Measurements from ENCODE around the gene KRT17. TPM values are rescaled to one million over a fixed set of nuclear protein-coding genes. Genes with fewer than 3 reads are reported as not detected.

Gene KRT17
- total and polyA plus RNA-seq, 10 of the 15 experiments (the other 5 are each of a cell fraction or from before 2014, with no cell fraction given) = 0.47 to 30.0 (median 2.5) TPM

DNA sequence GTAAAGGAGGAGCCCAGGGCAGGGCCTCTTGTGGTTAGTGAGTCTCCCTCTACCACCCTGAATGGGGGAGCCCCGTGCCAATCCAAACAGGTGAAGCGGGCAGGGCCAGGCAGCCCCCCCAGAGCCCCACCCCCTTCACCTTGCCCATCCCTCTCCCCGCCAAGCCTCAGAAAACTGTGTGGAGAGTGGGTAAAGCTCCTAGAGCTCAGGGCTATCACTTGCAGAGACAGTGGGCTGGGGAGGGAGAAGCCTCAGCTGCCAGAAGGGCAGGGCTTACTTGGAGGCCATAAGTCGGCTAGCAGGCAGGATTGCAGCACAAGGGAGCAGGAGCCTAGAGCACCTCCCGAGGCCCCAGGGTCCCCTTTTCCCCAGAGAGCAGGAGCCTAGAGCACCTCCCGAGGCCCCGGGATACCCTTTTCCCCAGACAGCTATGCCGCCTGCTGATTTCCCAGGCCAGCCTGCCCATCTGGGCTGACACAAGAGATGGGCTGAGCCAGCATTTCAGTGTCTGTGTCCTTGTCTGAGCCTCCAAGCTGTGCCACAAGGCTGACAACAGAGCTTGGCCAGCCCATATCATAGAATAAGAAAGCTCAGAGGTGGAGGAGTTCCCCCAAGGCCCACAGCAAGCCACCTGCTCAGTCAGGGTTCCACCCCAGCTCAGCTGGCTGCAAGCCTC is 30.9 kb downstream of the KRT17 start:
- H4K20me1 ChIP-seq (ENCODE audit: control insufficient read depth, insufficient read depth) = no peaks in the 10 kb centered on the region
- intact Hi-C loops (cut with micrococcal nuclease; ENCODE audit: unreplicated experiment) (loop anchor here (5.0 kb wide), 1 partner anchor 69 kb away; no protein-coding TSS in a partner anchor), in situ Hi-C loops (cut with MboI) (no loop called here)
- no peak overlapping the region for H3K9ac ChIP-seq (ENCODE audit: control insufficient read depth, insufficient read depth, low read length)
- FAIRE-seq (no peak), ATAC-seq (peak; percentile 36; the same call in 2 of the 3 replicates), DNase-seq (ENCODE audit: low read depth, low spot score) (no peak)
- RAD21 ChIA-PET (ENCODE audit: unreplicated experiment) = interaction anchor here (0.9 to 1.1 kb wide), 2 partner anchors 53 to 55 kb away, joined by 3 to 5 read pairs; no protein-coding TSS in a partner anchor
- no peak overlapping the region for H3K4me2 ChIP-seq (ENCODE audit: control insufficient read depth, insufficient read depth)
- no peaks in the 10 kb centered on the region for H3K79me2 ChIP-seq (ENCODE audit: control insufficient read depth, insufficient read depth, low read length)
- no peak overlapping the region for H2AFZ ChIP-seq (ENCODE audit: control insufficient read depth, low read depth, low read length)
- H3K4me3 ChIP-seq = no peak overlapping the region
- 0% methylated on average over 8 of the region's 8 CpGs for WGBS (ENCODE audit: insufficient coverage, insufficient replicate concordance, low lambda C conversion rate, missing lambda C conversion rate)
- no TSS peak for BruUV-seq (replicated peaks)
- no peak overlapping the region for H3K27ac ChIP-seq (ENCODE audit: control insufficient read depth, insufficient read depth)
- no peak for TF ChIP-seq CHD1 (IDR thresholded peaks at IDR 0.05; ENCODE audit: low read depth, low read length)
- no peaks in the 10 kb centered on the region for H3K36me3 ChIP-seq (ENCODE audit: control insufficient read depth in 2 of 2, insufficient read depth in 2 of 2, low read length in 1 of 2)
- no peaks in the 10 kb centered on the region for H3K9me3 ChIP-seq (replicated peaks; ENCODE audit: control insufficient read depth, insufficient read depth, low read length)
- POLR2A ChIA-PET = no interaction called here
- no peaks in the 10 kb centered on the region for H3K4me1 ChIP-seq (ENCODE audit: control insufficient read depth, insufficient read depth, low read length)
- CTCF ChIA-PET = interaction anchor here (0.6 to 3.1 kb wide), 4 partner anchors 9 to 70 kb away, joined by 3 to 12 read pairs (median 3); no protein-coding TSS in a partner anchor
- SMC1A ChIA-PET (ENCODE audit: uncharacterized antibody, unreplicated experiment) = interaction anchor here (2.0 kb wide), 1 partner anchor 55 kb away, joined by 7 read pairs; no protein-coding TSS in a partner anchor
- H3K27me3 ChIP-seq (replicated peaks in 1 of 2; ENCODE audit: control insufficient read depth in 2 of 2, insufficient read depth in 2 of 2, low read length in 1 of 2) = peaks cover 0 to 2% of the 10 kb centered on the region in 2 experiments; a peak in 2 of 4 replicates

DNA sequence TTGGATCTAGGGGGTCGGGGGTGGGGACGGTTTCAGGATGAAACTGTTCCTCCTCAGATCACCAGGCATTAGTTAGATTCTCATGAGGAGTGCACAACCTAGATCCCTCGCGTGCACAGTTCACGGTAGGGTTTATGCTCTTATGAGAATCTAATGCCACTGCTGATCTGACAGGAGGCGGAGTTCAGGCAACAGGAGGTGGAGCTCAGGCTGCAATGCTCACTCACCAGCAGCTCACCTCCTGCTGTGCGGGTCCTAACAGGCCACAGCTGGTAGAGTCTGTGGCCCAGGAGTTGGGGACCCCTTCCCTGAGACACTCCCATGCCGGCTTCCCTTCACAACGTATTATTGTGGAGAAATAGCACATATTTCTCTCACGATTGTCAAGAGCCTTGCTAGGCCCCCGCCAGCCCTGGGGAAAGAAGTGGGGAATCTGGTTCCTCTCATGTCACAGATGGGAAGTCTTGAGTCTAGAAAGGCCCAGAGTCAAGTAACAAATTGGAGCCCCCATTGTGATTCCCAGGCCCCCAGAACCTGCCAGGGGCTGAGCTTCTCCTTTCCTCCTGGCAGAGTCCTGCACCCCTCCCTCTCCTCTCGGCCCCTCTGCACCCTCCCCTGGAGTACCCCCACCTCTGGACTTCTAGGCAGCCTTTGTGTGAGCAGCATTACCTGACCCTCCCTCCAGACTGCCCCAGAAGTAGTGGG is 31.6 kb downstream of the KRT17 start:
- no peak overlapping the region for H3K9ac ChIP-seq (ENCODE audit: control insufficient read depth, insufficient read depth, low read length)
- no peak overlapping the region for H3K27ac ChIP-seq (ENCODE audit: control insufficient read depth, insufficient read depth)
- BruUV-seq (replicated peaks) = no TSS peak
- ChIA-PET RAD21 (ENCODE audit: unreplicated experiment) (interaction anchor here (1.1 kb wide), 1 partner anchor 54 kb away, joined by 3 read pairs; no protein-coding TSS in a partner anchor), POLR2A (no interaction called here), CTCF (interaction anchor here (1.1 to 3.1 kb wide), 4 partner anchors 8 to 71 kb away, joined by 3 to 12 read pairs (median 3); no protein-coding TSS in a partner anchor), SMC1A (ENCODE audit: uncharacterized antibody, unreplicated experiment) (interaction anchor here (2.0 kb wide), 1 partner anchor 56 kb away, joined by 7 read pairs; no protein-coding TSS in a partner anchor)
- no peaks in the 10 kb centered on the region for H3K36me3 ChIP-seq (ENCODE audit: control insufficient read depth in 2 of 2, insufficient read depth in 2 of 2, low read length in 1 of 2)
- in situ Hi-C loops (cut with MboI) = no loop called here
- H3K27me3 ChIP-seq (replicated peaks in 1 of 2; ENCODE audit: control insufficient read depth in 2 of 2, insufficient read depth in 2 of 2, low read length in 1 of 2) = peaks cover 0 to 2% of the 10 kb centered on the region in 2 experiments; a peak in 2 of 4 replicates
- H3K4me3 ChIP-seq = no peak overlapping the region
- intact Hi-C loops (cut with micrococcal nuclease; ENCODE audit: unreplicated experiment) = loop anchor here (5.0 kb wide), 1 partner anchor 70 kb away; no protein-coding TSS in a partner anchor
- DNase-seq (ENCODE audit: low read depth, low spot score) = no peak
- WGBS (ENCODE audit: insufficient coverage, insufficient replicate concordance, low lambda C conversion rate, missing lambda C conversion rate) = 33% methylated on average over 12 of the region's 12 CpGs
- no peak overlapping the region for H3K4me2 ChIP-seq (ENCODE audit: control insufficient read depth, insufficient read depth)
- no peak for ATAC-seq
- H3K9me3 ChIP-seq (replicated peaks; ENCODE audit: control insufficient read depth, insufficient read depth, low read length) = no peaks in the 10 kb centered on the region
- H4K20me1 ChIP-seq (ENCODE audit: control insufficient read depth, insufficient read depth) = no peaks in the 10 kb centered on the region
- no peak for FAIRE-seq
- no peaks in the 10 kb centered on the region for H3K4me1 ChIP-seq (ENCODE audit: control insufficient read depth, insufficient read depth, low read length)
- H3K79me2 ChIP-seq (ENCODE audit: control insufficient read depth, insufficient read depth, low read length) = no peaks in the 10 kb centered on the region
- no peak overlapping the region for H2AFZ ChIP-seq (ENCODE audit: control insufficient read depth, low read depth, low read length)
- TF ChIP-seq POU2F2 (IDR thresholded peaks at IDR 0.05; ENCODE audit: borderline replicate concordance, low read depth, low read length) = no peak
- TF ChIP-seq MEF2B (IDR thresholded peaks at IDR 0.05; ENCODE audit: partially characterized antibody, poor library complexity, severe bottlenecking) = no peak
- no peak for TF ChIP-seq ZNF592 (IDR thresholded peaks at IDR 0.05)
- no peak for TF ChIP-seq E2F8 (IDR thresholded peaks at IDR 0.05; ENCODE audit: low read depth, partially characterized antibody)
- TF ChIP-seq RAD51 (IDR thresholded peaks at IDR 0.05) = no peak
